IMR-90 (cell line): ENCODE measurements around the gene STMN1. TPM values are rescaled to one million over a fixed set of nuclear protein-coding genes. Genes with fewer than 3 reads are reported as not detected.

ENCODE experiments used
- ATAC-seq: fragments of 200-7000 bp; cut with Tn5 transposase; 2 replicates; pipeline ENCODE4 v1.9.1; 2020; ENCODE audit warnings: low read depth, mild to moderate bottlenecking, moderate library complexity
- BruUV-seq: library from RNA; stranded (reverse); fragments of 400-500 nt; replicated peaks from 2 replicates; lab custom pipeline; 2021; lab: Mats Ljungman, UMichigan
- CTCF ChIA-PET: fragments of 300-600 bp; formaldehyde crosslinking; extraction: SDS; loops from one replicate; lab custom pipeline; 2021; ENCODE audit warnings: antibody characterized with exemption; lab: Yijun Ruan, JAX
- POLR2A ChIA-PET: fragments of 300-600 bp; sonication (Branson Sonifier 250); formaldehyde crosslinking; loops from one replicate; lab custom pipeline; 2022; ENCODE audit warnings: antibody characterized with exemption; ENCODE audit not compliant: unreplicated experiment; lab: Charles Lee
- DNase-seq: peaks from one replicate; pipeline ENCODE4 v3.0.0; 2013
- H2AFZ ChIP-seq: replicated peaks from 2 replicates; pipeline ENCODE3; 2013; ENCODE audit warnings: low read length, mild to moderate bottlenecking; ENCODE audit not compliant: poor library complexity
- H2AK5ac ChIP-seq: 2 replicates; pipeline ENCODE4 v1.6.1; 2013; ENCODE audit warnings: low read depth, low read length, inconsistent platforms
- H2AK9ac ChIP-seq: replicated peaks from 2 replicates; pipeline ENCODE3; 2013; ENCODE audit warnings: mild to moderate bottlenecking, low read depth, low read length, moderate library complexity; ENCODE audit not compliant: poor library complexity
- H2BK120ac ChIP-seq: 2 replicates; pipeline ENCODE4 v1.6.1; 2013; ENCODE audit warnings: low read depth, low read length, inconsistent platforms
- H2BK15ac ChIP-seq: 3 replicates; pipeline ENCODE4 v1.6.1; 2013; ENCODE audit warnings: low read depth, low read length, inconsistent platforms
- H2BK20ac ChIP-seq: 2 replicates; pipeline ENCODE4 v1.6.1; 2013; ENCODE audit warnings: low read depth, mild to moderate bottlenecking, inconsistent platforms, low read length, moderate library complexity
- H2BK5ac ChIP-seq: 2 replicates; pipeline ENCODE4 v1.6.1; 2013; ENCODE audit warnings: mild to moderate bottlenecking, low read depth, low read length, inconsistent platforms; ENCODE audit not compliant: poor library complexity, severe bottlenecking
- H3K14ac ChIP-seq: replicated peaks from 2 replicates; pipeline ENCODE4 v1.6.1; 2013; ENCODE audit warnings: low read depth, low read length, inconsistent platforms
- H3K18ac ChIP-seq: 2 replicates; pipeline ENCODE4 v1.6.1; 2013; ENCODE audit warnings: low read depth, low read length, control low read depth
- H3K23ac ChIP-seq: 2 replicates; pipeline ENCODE4 v1.6.1; 2013; ENCODE audit warnings: low read depth, low read length, inconsistent platforms
- H3K27ac ChIP-seq: 2 replicates; pipeline ENCODE4 v1.5.1; 2013; ENCODE audit warnings: mild to moderate bottlenecking, control low read depth, low read length; ENCODE audit not compliant: insufficient read depth
- H3K27me3 ChIP-seq: 2 replicates; pipeline ENCODE4 v1.6.1; 2013; ENCODE audit warnings: low read length; ENCODE audit not compliant: control insufficient read depth, insufficient read depth
- H3K36me3 ChIP-seq: 2 replicates; pipeline ENCODE4 v1.6.1; 2013; ENCODE audit warnings: low read length, mixed read lengths; ENCODE audit not compliant: control insufficient read depth, insufficient read depth
- H3K4ac ChIP-seq: 2 replicates; pipeline ENCODE4 v1.6.1; 2013; ENCODE audit warnings: low read depth, low read length, inconsistent platforms
- H3K4me1 ChIP-seq: 2 replicates; pipeline ENCODE4 v1.6.1; 2013; ENCODE audit warnings: low read length, mixed read lengths; ENCODE audit not compliant: control insufficient read depth, insufficient read depth
- H3K4me2 ChIP-seq: 2 replicates; pipeline ENCODE4 v1.6.1; 2013; ENCODE audit warnings: low read depth, mild to moderate bottlenecking, control low read depth, low read length, moderate library complexity
- H3K4me3 ChIP-seq: 2 replicates; pipeline ENCODE4 v1.5.1; 2013; ENCODE audit warnings: low read depth, mild to moderate bottlenecking, control low read depth, low read length, moderate library complexity; ENCODE audit not compliant: insufficient read depth
- H3K56ac ChIP-seq: 2 replicates; pipeline ENCODE4 v1.6.1; 2013; ENCODE audit warnings: low read length, inconsistent platforms; ENCODE audit not compliant: insufficient read depth; ENCODE audit errors: extremely low read depth
- H3K79me1 ChIP-seq, 2 experiments: 2 replicates each; pipeline ENCODE4 v1.6.1; 2013; ENCODE audit warnings: low read length in 2 of 2, inconsistent platforms in 1 of 2, low read depth in 1 of 2
- H3K9ac ChIP-seq: 2 replicates; pipeline ENCODE4 v1.6.1; 2013; ENCODE audit warnings: low read depth, low read length, control low read depth
- H3K9me1 ChIP-seq: 2 replicates; pipeline ENCODE4 v1.6.1; 2013; ENCODE audit warnings: low read length, inconsistent platforms; ENCODE audit not compliant: insufficient read depth
- H3K9me3 ChIP-seq: 2 replicates; pipeline ENCODE4 v1.6.1; 2013; ENCODE audit warnings: low read length; ENCODE audit not compliant: control insufficient read depth, insufficient read depth
- H4K20me1 ChIP-seq: 2 replicates; pipeline ENCODE4 v1.6.1; 2013; ENCODE audit warnings: low read length, inconsistent platforms; ENCODE audit not compliant: insufficient read depth
- H4K5ac ChIP-seq: 2 replicates; pipeline ENCODE4 v1.6.1; 2013; ENCODE audit warnings: mild to moderate bottlenecking, low read depth, low read length, control low read depth
- H4K8ac ChIP-seq, 2 experiments: 2 replicates each; pipeline ENCODE4 v1.6.1; 2013; ENCODE audit warnings: low read depth in 2 of 2, low read length in 2 of 2, control low read depth in 1 of 2, inconsistent platforms in 1 of 2
- H4K91ac ChIP-seq: 2 replicates; pipeline ENCODE4 v1.6.1; 2013; ENCODE audit warnings: low read depth, low read length, inconsistent platforms; ENCODE audit not compliant: insufficient read depth
- BHLHE40 ChIP-seq: fragments of 150-350 bp; IDR thresholded peaks from 2 replicates; pipeline ENCODE4 v1.6.1; 2016; ENCODE audit warnings: mild to moderate bottlenecking, low read depth, low read length
- CEBPB ChIP-seq: IDR thresholded peaks from 2 replicates; pipeline ENCODE4 v1.6.1; 2012; ENCODE audit warnings: low read depth, low read length, improper control_type of control experiment
- CHD1 ChIP-seq: IDR thresholded peaks from 2 replicates; pipeline ENCODE4 v1.6.1; 2012; ENCODE audit warnings: low read depth, low read length, improper control_type of control experiment
- CTCF ChIP-seq: conservative IDR thresholded peaks from 2 replicates; pipeline ENCODE4 v1.5.1; 2012; ENCODE audit warnings: mild to moderate bottlenecking, low read depth, low read length, improper control_type of control experiment
- FOS ChIP-seq: fragments of 150-350 bp; IDR thresholded peaks from 2 replicates; pipeline ENCODE4 v1.6.1; 2016; ENCODE audit warnings: low read depth, low read length
- MAFK ChIP-seq: IDR thresholded peaks from 2 replicates; pipeline ENCODE4 v1.6.1; 2012; ENCODE audit warnings: low read depth, low read length, improper control_type of control experiment
- MAZ ChIP-seq: IDR thresholded peaks from 2 replicates; pipeline ENCODE4 v1.6.1; 2012; ENCODE audit warnings: low read depth, mild to moderate bottlenecking, low read length, improper control_type of control experiment, moderate library complexity, borderline replicate concordance
- MXI1 ChIP-seq: IDR thresholded peaks from 2 replicates; pipeline ENCODE4 v1.6.1; 2012; ENCODE audit warnings: low read depth, mild to moderate bottlenecking, low read length, moderate library complexity, borderline replicate concordance
- NFE2L2 ChIP-seq: fragments of 150-350 bp; IDR thresholded peaks from 2 replicates; pipeline ENCODE4 v1.6.1; 2016; ENCODE audit warnings: low read depth, mild to moderate bottlenecking, low read length
- RAD21 ChIP-seq: IDR thresholded peaks from 2 replicates; pipeline ENCODE4 v1.6.1; 2012; ENCODE audit warnings: low read length, improper control_type of control experiment
- RCOR1 ChIP-seq: IDR thresholded peaks from 2 replicates; pipeline ENCODE4 v1.6.1; 2012; ENCODE audit warnings: mild to moderate bottlenecking, low read length, improper control_type of control experiment; ENCODE audit not compliant: insufficient replicate concordance
- RFX5 ChIP-seq: IDR thresholded peaks from 2 replicates; pipeline ENCODE4 v1.8.0; 2012; ENCODE audit warnings: low read depth, mild to moderate bottlenecking, low read length, moderate library complexity
- USF2 ChIP-seq: fragments of 150-350 bp; IDR thresholded peaks from 2 replicates; pipeline ENCODE4 v1.6.1; 2017; ENCODE audit warnings: mild to moderate bottlenecking, antibody characterized with exemption, low read length, low read depth
- WGBS, 2 experiments: methylation state at CpG; one replicate each; pipeline versions ENCODE4 v1.1.5 to v1.1.7; 2013; ENCODE audit warnings: missing lambda C conversion rate in 2 of 2; ENCODE audit not compliant: insufficient read length in 1 of 2; ENCODE audit errors: extremely low coverage in 2 of 2; 5-methylcytosine and 5-hydroxymethylcytosine counted together
- dilution Hi-C: fragments of 300-500 bp; cut with HindIII; formaldehyde crosslinking; loops from one replicate; pipeline ENCODE4 v1.14.3; 2018; ENCODE audit warnings: low sequenced_read_pairs; ENCODE audit not compliant: unreplicated experiment
- in situ Hi-C: fragments of 300-500 bp; cut with MboI; formaldehyde crosslinking; loops from 3 replicates; pipeline ENCODE4 v1.14.3; 2019; ENCODE audit warnings: low sequenced_read_pairs, inconsistent platforms, mixed read lengths
- intact Hi-C: fragments of 100-400 bp; cut with micrococcal nuclease; formaldehyde crosslinking; loops from 2 replicates; pipeline ENCODE4 v1.10.0; 2022
- polyA plus RNA-seq, 3 experiments: library from polyadenylated mRNA; depleted of rRNA; stranded (reverse); fragments of >200 nt; gene quantifications; 2 replicates each; pipeline ENCODE4 v1.2.3, GENCODE V29; 2012; ENCODE audit warnings: low replicate concordance in 1 of 3
- total RNA-seq: library from RNA; depleted of rRNA; stranded (reverse); fragments of >200 nt; gene quantifications from 2 replicates; pipeline ENCODE4 v1.2.3, GENCODE V29; 2012
- TF ChIP-seq, protein P1 (sequence below): fragments of 150-350 bp; IDR thresholded peaks from 2 replicates; pipeline ENCODE4 v1.6.1; 2016; ENCODE audit warnings: low read depth, mild to moderate bottlenecking, low read length, moderate library complexity, borderline replicate concordance

Gene STMN1
- total and polyA plus RNA-seq, 2 of the 4 experiments (the other 2 are of a cell fraction), result 93.0 to 273 TPM

DNA sequence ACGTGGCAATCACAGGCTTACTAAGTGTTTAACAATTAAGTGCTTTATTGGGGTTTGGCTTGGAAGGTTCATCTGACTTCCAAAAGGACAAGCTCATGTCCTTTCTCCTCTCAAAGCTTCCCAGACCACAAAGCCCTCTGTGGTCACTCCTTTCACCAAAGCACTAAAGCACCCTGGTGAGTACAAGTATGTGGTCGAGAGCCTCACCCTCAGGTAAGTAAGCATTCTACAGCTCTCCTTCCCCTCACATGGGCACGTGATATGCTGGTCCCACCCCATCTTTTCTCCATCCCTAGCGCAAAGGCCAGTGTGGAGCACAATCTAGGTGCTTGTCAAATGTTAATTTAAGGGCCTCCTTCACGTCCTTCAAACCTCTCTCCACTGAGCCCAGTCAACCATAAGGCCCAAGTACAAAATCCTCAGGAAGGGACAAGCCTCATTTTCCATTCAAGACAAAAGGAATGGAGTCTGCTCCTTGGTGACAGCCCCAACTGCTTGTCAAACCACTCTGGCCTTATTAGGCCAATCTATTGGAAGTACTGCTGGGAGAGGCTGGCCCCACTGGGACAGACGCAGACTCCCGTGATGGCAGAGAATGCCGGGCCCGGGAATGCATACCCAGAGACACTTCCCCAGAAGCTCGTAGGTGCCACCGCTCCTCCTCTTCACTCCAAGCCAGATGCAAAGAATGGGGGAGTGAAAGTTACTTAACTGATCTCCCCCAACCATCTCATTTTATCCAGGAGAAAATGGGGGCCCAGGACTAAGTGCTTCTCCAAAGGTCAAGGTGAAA is 7.8 kb downstream of the STMN1 start:
- Histone ChIP-seq H3K14ac (no peak overlapping the region), H2AFZ (no peak overlapping the region), H3K4me2 (no peak overlapping the region), H3K4me1 (peaks cover 17% of the 10 kb centered on the region), H3K27me3 (no peaks in the 10 kb centered on the region), H2AK9ac (no peak overlapping the region), H3K36me3 (peaks cover 38% of the 10 kb centered on the region), H3K9me3 (no peaks in the 10 kb centered on the region), H2BK15ac (no peak overlapping the region), H2BK120ac (no peak overlapping the region), H4K8ac (no peak overlapping the region), H3K9me1 (peaks cover 17% of the 10 kb centered on the region), H4K91ac (no peak overlapping the region), H3K4ac (no peak overlapping the region), H2AK5ac (no peak overlapping the region), H4K5ac (no peak overlapping the region), H2BK20ac (no peak overlapping the region), H3K56ac (no peak overlapping the region), H3K9ac (no peak overlapping the region), H3K18ac (no peak overlapping the region), H3K27ac (no peak overlapping the region), H4K20me1 (0 out of 2 replicates have a peak, but pooled peaks cover 4% of the 10 kb centered on the region), H3K79me1 (peaks cover 40 to 77% of the 10 kb centered on the region in 2 experiments), H3K4me3 (no peak overlapping the region), H2BK5ac (no peak overlapping the region), H3K23ac (no peak overlapping the region)
- BruUV-seq, result no TSS peak
- intact Hi-C loops, result loop anchor here (5.0 kb wide), 1 partner anchor 76 kb away; no protein-coding TSS in a partner anchor
- no peak for ATAC-seq
- dilution Hi-C loops, result no loop called here
- 100% methylated on average over 1 of the region's 11 CpGs; no CpG with 5 or more reads in 1 of the 2 experiments for WGBS, 2 experiments
- ChIA-PET CTCF (interaction anchor here (4.3 kb wide), 1 partner anchor 98 kb away, joined by 47 read pairs; the partner anchor contains the start of gene PAFAH2), POLR2A (no interaction called here)
- in situ Hi-C loops, result loop anchor here (5.0 kb wide), 1 partner anchor 99 kb away; the partner anchor contains the start of gene PAFAH2
- no peak for DNase-seq
- no peak for TF ChIP-seq BHLHE40
- TF ChIP-seq RFX5, result no peak
- TF ChIP-seq MAFK, result no peak
- TF ChIP-seq, protein P1, sequence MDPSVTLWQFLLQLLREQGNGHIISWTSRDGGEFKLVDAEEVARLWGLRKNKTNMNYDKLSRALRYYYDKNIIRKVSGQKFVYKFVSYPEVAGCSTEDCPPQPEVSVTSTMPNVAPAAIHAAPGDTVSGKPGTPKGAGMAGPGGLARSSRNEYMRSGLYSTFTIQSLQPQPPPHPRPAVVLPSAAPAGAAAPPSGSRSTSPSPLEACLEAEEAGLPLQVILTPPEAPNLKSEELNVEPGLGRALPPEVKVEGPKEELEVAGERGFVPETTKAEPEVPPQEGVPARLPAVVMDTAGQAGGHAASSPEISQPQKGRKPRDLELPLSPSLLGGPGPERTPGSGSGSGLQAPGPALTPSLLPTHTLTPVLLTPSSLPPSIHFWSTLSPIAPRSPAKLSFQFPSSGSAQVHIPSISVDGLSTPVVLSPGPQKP, result no peak
- no peak for TF ChIP-seq CTCF
- TF ChIP-seq RCOR1, result no peak
- TF ChIP-seq CHD1, result no peak
- TF ChIP-seq RAD21, result no peak
- TF ChIP-seq MAZ, result no peak
- TF ChIP-seq FOS, result no peak
- TF ChIP-seq NFE2L2, result no peak
- no peak for TF ChIP-seq CEBPB
- no peak for TF ChIP-seq MXI1
- no peak for TF ChIP-seq USF2
